ENCODE measurements around the gene PLN.

DNA sequence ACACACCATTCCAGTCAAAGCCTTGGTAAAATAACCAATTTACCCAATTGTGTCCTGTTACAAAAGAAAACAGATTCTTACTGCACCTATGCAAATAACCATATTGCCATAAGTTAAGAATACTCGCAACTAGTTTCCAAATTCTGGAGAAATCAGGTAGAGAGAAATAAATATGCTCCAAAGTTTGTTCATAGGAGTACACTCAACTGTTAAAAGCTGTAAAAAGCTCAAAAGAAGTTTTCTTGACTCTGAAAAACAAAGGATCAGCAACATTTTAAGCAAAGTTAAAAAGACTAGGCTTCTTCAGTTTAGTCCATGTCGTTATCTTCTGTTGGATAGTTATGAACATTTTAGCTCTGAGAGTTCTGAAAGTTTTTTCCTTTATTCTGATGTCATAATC is 55.3 kb downstream of the PLN start:
- TF ChIP-seq, protein P1, sequence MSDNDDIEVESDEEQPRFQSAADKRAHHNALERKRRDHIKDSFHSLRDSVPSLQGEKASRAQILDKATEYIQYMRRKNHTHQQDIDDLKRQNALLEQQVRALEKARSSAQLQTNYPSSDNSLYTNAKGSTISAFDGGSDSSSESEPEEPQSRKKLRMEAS (IDR thresholded peaks at IDR 0.05; ENCODE audit: low read depth, low read length): no peak
- TF ChIP-seq NFIC (IDR thresholded peaks at IDR 0.05; ENCODE audit: low read depth, low read length) (no peak), BRCA1 (IDR thresholded peaks at IDR 0.05; ENCODE audit: low read depth, low read length) (no peak), RAD21 (IDR thresholded peaks at IDR 0.05; ENCODE audit: insufficient read depth, low read depth, low read length) (no peak), SMC3 (IDR thresholded peaks at IDR 0.05; ENCODE audit: borderline replicate concordance, low read length) (no peak), GABPA (IDR thresholded peaks at IDR 0.05; ENCODE audit: low read depth) (no peak), ZNF207 (IDR thresholded peaks at IDR 0.05; ENCODE audit: borderline replicate concordance) (no peak), JUNB (IDR thresholded peaks at IDR 0.05) (no peak)
- TF ChIP-seq, protein P2, sequence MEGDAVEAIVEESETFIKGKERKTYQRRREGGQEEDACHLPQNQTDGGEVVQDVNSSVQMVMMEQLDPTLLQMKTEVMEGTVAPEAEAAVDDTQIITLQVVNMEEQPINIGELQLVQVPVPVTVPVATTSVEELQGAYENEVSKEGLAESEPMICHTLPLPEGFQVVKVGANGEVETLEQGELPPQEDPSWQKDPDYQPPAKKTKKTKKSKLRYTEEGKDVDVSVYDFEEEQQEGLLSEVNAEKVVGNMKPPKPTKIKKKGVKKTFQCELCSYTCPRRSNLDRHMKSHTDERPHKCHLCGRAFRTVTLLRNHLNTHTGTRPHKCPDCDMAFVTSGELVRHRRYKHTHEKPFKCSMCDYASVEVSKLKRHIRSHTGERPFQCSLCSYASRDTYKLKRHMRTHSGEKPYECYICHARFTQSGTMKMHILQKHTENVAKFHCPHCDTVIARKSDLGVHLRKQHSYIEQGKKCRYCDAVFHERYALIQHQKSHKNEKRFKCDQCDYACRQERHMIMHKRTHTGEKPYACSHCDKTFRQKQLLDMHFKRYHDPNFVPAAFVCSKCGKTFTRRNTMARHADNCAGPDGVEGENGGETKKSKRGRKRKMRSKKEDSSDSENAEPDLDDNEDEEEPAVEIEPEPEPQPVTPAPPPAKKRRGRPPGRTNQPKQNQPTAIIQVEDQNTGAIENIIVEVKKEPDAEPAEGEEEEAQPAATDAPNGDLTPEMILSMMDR (IDR thresholded peaks at IDR 0.05 in 2 of 3, conservative IDR thresholded peaks at IDR 0.05 in 1 of 3; ENCODE audit: control insufficient read depth in 2 of 3, extremely low read depth in 1 of 3, insufficient read depth in 1 of 3, low read depth in 3 of 3, low read length in 3 of 3): no peak

All from GM12878 (cell line).